ENCODE data around the gene GRIA4.
A peak's percentile ranks its signal among the peaks of the same experiment; 100 is the strongest.

GRIA4 gene

GRCh38 chr11:105975128-105975527 lies 365.3 kb downstream of the GRIA4 start:
- Histone ChIP-seq H3K36me3 (ENCODE audit: control insufficient read depth in 4 of 4, insufficient read depth in 4 of 4, low read length in 3 of 4) (no peaks in the 10 kb centered on the region), H3K9me3 (ENCODE audit: control extremely low read depth in 1 of 5, control insufficient read depth in 4 of 5, insufficient read depth in 2 of 5, low read depth in 1 of 5, low read length in 4 of 5) (peaks cover 0 to 1% (median 0%) of the 10 kb centered on the region in 5 experiments), H3K27ac (ENCODE audit: insufficient read depth in 1 of 2, low read depth in 1 of 2, low read length in 2 of 2, poor library complexity in 1 of 2, severe bottlenecking in 2 of 2) (no peak overlapping the region), H3K4me1 (ENCODE audit: control extremely low read depth in 1 of 4, control insufficient read depth in 4 of 4, insufficient read depth in 4 of 4, low read length in 3 of 4) (no peaks in the 10 kb centered on the region), H3K4me3 (ENCODE audit: control insufficient read depth in 1 of 7, extremely low read depth in 1 of 7, insufficient read depth in 4 of 7, low read depth in 2 of 7, low read length in 6 of 7) (no peak overlapping the region), H3K27me3 (replicated peaks in 2 of 5; ENCODE audit: control insufficient read depth in 4 of 5, insufficient read depth in 5 of 5, low read length in 4 of 5) (no peaks in the 10 kb centered on the region)
- WGBS (ENCODE audit: insufficient coverage), result no CpG with 5 or more reads among the region's 1 CpG
- ChIA-PET CTCF (no interaction called here), POLR2A (no interaction called here)
- DNase-seq, result no peak

GRCh38 chr11:105979997-105980703 lies 370.3 kb downstream of the GRIA4 start:
- ChIA-PET POLR2A (interaction anchor here (0.6 kb wide), 1 partner anchor 213 kb away, joined by 3 read pairs; no protein-coding TSS in a partner anchor), CTCF (no interaction called here)
- Histone ChIP-seq H3K9me3 (ENCODE audit: control extremely low read depth in 1 of 5, control insufficient read depth in 4 of 5, insufficient read depth in 2 of 5, low read depth in 1 of 5, low read length in 4 of 5) (peaks cover 0 to 1% (median 0%) of the 10 kb centered on the region in 5 experiments), H3K36me3 (ENCODE audit: control insufficient read depth in 4 of 4, insufficient read depth in 4 of 4, low read length in 3 of 4) (no peaks in the 10 kb centered on the region), H3K4me1 (ENCODE audit: control extremely low read depth in 1 of 4, control insufficient read depth in 4 of 4, insufficient read depth in 4 of 4, low read length in 3 of 4) (no peaks in the 10 kb centered on the region), H3K4me3 (ENCODE audit: control insufficient read depth in 1 of 7, extremely low read depth in 1 of 7, insufficient read depth in 4 of 7, low read depth in 2 of 7, low read length in 6 of 7) (no peak overlapping the region), H3K27ac (ENCODE audit: insufficient read depth in 1 of 2, low read depth in 1 of 2, low read length in 2 of 2, poor library complexity in 1 of 2, severe bottlenecking in 2 of 2) (no peak overlapping the region), H3K27me3 (replicated peaks in 2 of 5; ENCODE audit: control insufficient read depth in 4 of 5, insufficient read depth in 5 of 5, low read length in 4 of 5) (peaks cover 0 to 1% (median 0%) of the 10 kb centered on the region in 5 experiments)
- no peak for DNase-seq
- WGBS (ENCODE audit: insufficient coverage), result 91% methylated on average over 5 of the region's 10 CpGs

GRCh38 chr11:105986554-105986953 lies 376.7 kb downstream of the GRIA4 start:
- 67% methylated on average over 1 of the region's 2 CpGs for WGBS (ENCODE audit: insufficient coverage)
- Histone ChIP-seq H3K4me3 (ENCODE audit: control insufficient read depth in 1 of 7, extremely low read depth in 1 of 7, insufficient read depth in 4 of 7, low read depth in 2 of 7, low read length in 6 of 7) (no peak overlapping the region), H3K27me3 (replicated peaks in 2 of 5; ENCODE audit: control insufficient read depth in 4 of 5, insufficient read depth in 5 of 5, low read length in 4 of 5) (peaks cover 0 to 1% (median 0%) of the 10 kb centered on the region in 5 experiments), H3K9me3 (ENCODE audit: control extremely low read depth in 1 of 5, control insufficient read depth in 4 of 5, insufficient read depth in 2 of 5, low read depth in 1 of 5, low read length in 4 of 5) (no peaks in the 10 kb centered on the region), H3K27ac (ENCODE audit: insufficient read depth in 1 of 2, low read depth in 1 of 2, low read length in 2 of 2, poor library complexity in 1 of 2, severe bottlenecking in 2 of 2) (no peak overlapping the region), H3K4me1 (ENCODE audit: control extremely low read depth in 1 of 4, control insufficient read depth in 4 of 4, insufficient read depth in 4 of 4, low read length in 3 of 4) (peaks cover 0 to 3% (median 0%) of the 10 kb centered on the region in 4 experiments), H3K36me3 (ENCODE audit: control insufficient read depth in 4 of 4, insufficient read depth in 4 of 4, low read length in 3 of 4) (no peaks in the 10 kb centered on the region)
- POLR2A ChIA-PET, result interaction anchor here (1.1 kb wide), 1 partner anchor 14 kb away, joined by 3 read pairs; no protein-coding TSS in a partner anchor
- CTCF ChIA-PET, result no interaction called here
- DNase-seq, result no peak

GRCh38 chr11:105988197-105988596 lies 378.3 kb downstream of the GRIA4 start:
- POLR2A ChIA-PET, result no interaction called here
- 100% methylated on average over 1 of the region's 3 CpGs for WGBS (ENCODE audit: insufficient coverage)
- peaks cover 0 to 3% (median 0%) of the 10 kb centered on the region in 4 experiments for H3K4me1 ChIP-seq (ENCODE audit: control extremely low read depth in 1 of 4, control insufficient read depth in 4 of 4, insufficient read depth in 4 of 4, low read length in 3 of 4)
- H3K9me3 ChIP-seq (ENCODE audit: control extremely low read depth in 1 of 5, control insufficient read depth in 4 of 5, insufficient read depth in 2 of 5, low read depth in 1 of 5, low read length in 4 of 5), result no peaks in the 10 kb centered on the region
- peaks cover 0 to under 1% (median 0%) of the 10 kb centered on the region in 4 experiments for H3K36me3 ChIP-seq (ENCODE audit: control insufficient read depth in 4 of 4, insufficient read depth in 4 of 4, low read length in 3 of 4)
- no peak overlapping the region for H3K27ac ChIP-seq (ENCODE audit: insufficient read depth in 1 of 2, low read depth in 1 of 2, low read length in 2 of 2, poor library complexity in 1 of 2, severe bottlenecking in 2 of 2)
- peaks cover 0 to 1% (median 0%) of the 10 kb centered on the region in 5 experiments for H3K27me3 ChIP-seq (replicated peaks in 2 of 5; ENCODE audit: control insufficient read depth in 4 of 5, insufficient read depth in 5 of 5, low read length in 4 of 5)
- no peak for DNase-seq
- no peak overlapping the region for H3K4me3 ChIP-seq (ENCODE audit: control insufficient read depth in 1 of 7, extremely low read depth in 1 of 7, insufficient read depth in 4 of 7, low read depth in 2 of 7, low read length in 6 of 7)
- CTCF ChIA-PET, result no interaction called here

- POLR2A ChIA-PET, result no interaction called here
- Histone ChIP-seq H3K27ac (ENCODE audit: insufficient read depth in 1 of 2, low read depth in 1 of 2, low read length in 2 of 2, poor library complexity in 1 of 2, severe bottlenecking in 2 of 2) (no peak overlapping the region), H3K4me3 (ENCODE audit: control insufficient read depth in 1 of 7, extremely low read depth in 1 of 7, insufficient read depth in 4 of 7, low read depth in 2 of 7, low read length in 6 of 7) (no peak overlapping the region), H3K27me3 (replicated peaks in 2 of 5; ENCODE audit: control insufficient read depth in 4 of 5, insufficient read depth in 5 of 5, low read length in 4 of 5) (no peaks in the 10 kb centered on the region), H3K36me3 (ENCODE audit: control insufficient read depth in 4 of 4, insufficient read depth in 4 of 4, low read length in 3 of 4) (peaks cover 0 to 2% (median 0%) of the 10 kb centered on the region in 4 experiments), H3K9me3 (ENCODE audit: control extremely low read depth in 1 of 5, control insufficient read depth in 4 of 5, insufficient read depth in 2 of 5, low read depth in 1 of 5, low read length in 4 of 5) (peaks cover 0 to 3% (median 0%) of the 10 kb centered on the region in 5 experiments), H3K4me1 (ENCODE audit: control extremely low read depth in 1 of 4, control insufficient read depth in 4 of 4, insufficient read depth in 4 of 4, low read length in 3 of 4) (peaks cover 0 to 3% (median 0%) of the 10 kb centered on the region in 4 experiments)
- no CpG with 5 or more reads among the region's 2 CpGs for WGBS (ENCODE audit: insufficient coverage)
- no peak for DNase-seq
- CTCF ChIA-PET, result no interaction called here
Measured at GRCh38 chr11:105989124-105989523, 379.3 kb downstream of the GRIA4 start.

- Histone ChIP-seq H3K9me3 (ENCODE audit: control extremely low read depth in 1 of 5, control insufficient read depth in 4 of 5, insufficient read depth in 2 of 5, low read depth in 1 of 5, low read length in 4 of 5) (peaks cover 0 to 3% (median 2%) of the 10 kb centered on the region in 5 experiments), H3K4me1 (ENCODE audit: control extremely low read depth in 1 of 4, control insufficient read depth in 4 of 4, insufficient read depth in 4 of 4, low read length in 3 of 4) (no peaks in the 10 kb centered on the region), H3K4me3 (ENCODE audit: control insufficient read depth in 1 of 7, extremely low read depth in 1 of 7, insufficient read depth in 4 of 7, low read depth in 2 of 7, low read length in 6 of 7) (no peak overlapping the region), H3K36me3 (ENCODE audit: control insufficient read depth in 4 of 4, insufficient read depth in 4 of 4, low read length in 3 of 4) (peaks cover 6 to 15% (median 12%) of the 10 kb centered on the region in 4 experiments), H3K27me3 (replicated peaks in 2 of 5; ENCODE audit: control insufficient read depth in 4 of 5, insufficient read depth in 5 of 5, low read length in 4 of 5) (no peaks in the 10 kb centered on the region), H3K27ac (ENCODE audit: insufficient read depth in 1 of 2, low read depth in 1 of 2, low read length in 2 of 2, poor library complexity in 1 of 2, severe bottlenecking in 2 of 2) (no peak overlapping the region)
- WGBS (ENCODE audit: insufficient coverage), result 97% methylated on average over 3 of the region's 4 CpGs
- CTCF ChIA-PET, result interaction anchor here (0.6 kb wide), 1 partner anchor 382 kb away, joined by 3 read pairs; no protein-coding TSS in a partner anchor
- POLR2A ChIA-PET, result no interaction called here
- DNase-seq, result peak in 1 of 3 donors; percentile 30
Measured at GRCh38 chr11:105991888-105992287, 382.0 kb downstream of the GRIA4 start.

GRCh38 chr11:106001304-106002012 lies 391.6 kb downstream of the GRIA4 start:
- POLR2A ChIA-PET, result interaction anchor here (0.7 kb wide), 1 partner anchor 15 kb away, joined by 3 read pairs; no protein-coding TSS in a partner anchor
- Histone ChIP-seq H3K9me3 (ENCODE audit: control extremely low read depth in 1 of 5, control insufficient read depth in 4 of 5, insufficient read depth in 2 of 5, low read depth in 1 of 5, low read length in 4 of 5) (peaks cover 2 to 20% (median 4%) of the 10 kb centered on the region in 5 experiments), H3K27me3 (replicated peaks in 2 of 5; ENCODE audit: control insufficient read depth in 4 of 5, insufficient read depth in 5 of 5, low read length in 4 of 5) (no peaks in the 10 kb centered on the region), H3K27ac (ENCODE audit: insufficient read depth in 1 of 2, low read depth in 1 of 2, low read length in 2 of 2, poor library complexity in 1 of 2, severe bottlenecking in 2 of 2) (no peak overlapping the region), H3K36me3 (ENCODE audit: control insufficient read depth in 4 of 4, insufficient read depth in 4 of 4, low read length in 3 of 4) (peaks cover 14 to 27% (median 22%) of the 10 kb centered on the region in 4 experiments), H3K4me1 (ENCODE audit: control extremely low read depth in 1 of 4, control insufficient read depth in 4 of 4, insufficient read depth in 4 of 4, low read length in 3 of 4) (no peaks in the 10 kb centered on the region), H3K4me3 (ENCODE audit: control insufficient read depth in 1 of 7, extremely low read depth in 1 of 7, insufficient read depth in 4 of 7, low read depth in 2 of 7, low read length in 6 of 7) (no peak overlapping the region)
- no peak for DNase-seq
- 100% methylated on average over 2 of the region's 4 CpGs for WGBS (ENCODE audit: insufficient coverage)
- CTCF ChIA-PET, result interaction anchor here (1.0 kb wide), 1 partner anchor 57 kb away, joined by 3 read pairs; no protein-coding TSS in a partner anchor
